GM19351 (cell line): ENCODE measurements around the gene TLK2.
"Not testable (repeated sequence)": the region's sequence is repeated elsewhere in the genome, so short reads cannot be mapped to it uniquely, and the experiment has no call there.

Experiments used
- ATAC-seq: cut with Tn5 transposase; IDR thresholded peaks from one replicate; pipeline ENCODE4 v1.9.1; 2021; ENCODE audit warnings: mild to moderate bottlenecking, moderate library complexity; ENCODE audit not compliant: unreplicated experiment

TLK2 gene

GRCh38 chr17:62478424-62478879, at the start of gene TLK2:
TLK2 (plus strand) TSS chr17:62478825; CDS start chr17:62481126, 2,301 bp downstream.
- peak; percentile 69 for ATAC-seq

- ATAC-seq: not testable (repeated sequence)
Observed at GRCh38 chr17:62435251-62435650, 43.4 kb upstream of the TLK2 start.

GRCh38 chr17:62441181-62441580, 37.4 kb upstream of the TLK2 start:
- not testable (repeated sequence) for ATAC-seq

- no peak for ATAC-seq
Observed at GRCh38 chr17:62444063-62444462, 34.6 kb upstream of the TLK2 start.

GRCh38 chr17:62445791-62446190, 32.8 kb upstream of the TLK2 start:
- not testable (repeated sequence) for ATAC-seq

- ATAC-seq: not testable (repeated sequence)
Observed at GRCh38 chr17:62452195-62452594, 26.4 kb upstream of the TLK2 start.

- ATAC-seq: not testable (repeated sequence)
Observed at GRCh38 chr17:62453041-62453440, 25.6 kb upstream of the TLK2 start.

- ATAC-seq: not testable (repeated sequence)
Observed at GRCh38 chr17:62453656-62454055, 25.0 kb upstream of the TLK2 start.

- ATAC-seq: peak; percentile 52
Observed at GRCh38 chr17:62454111-62454510, 24.5 kb upstream of the TLK2 start.

GRCh38 chr17:62456016-62456415, 22.6 kb upstream of the TLK2 start:
- no peak for ATAC-seq

- ATAC-seq: not testable (repeated sequence)
Observed at GRCh38 chr17:62458483-62458882, 20.1 kb upstream of the TLK2 start.

- not testable (repeated sequence) for ATAC-seq
Observed at GRCh38 chr17:62464422-62464821, 14.2 kb upstream of the TLK2 start.

GRCh38 chr17:62465271-62465670, 13.4 kb upstream of the TLK2 start:
- not testable (repeated sequence) for ATAC-seq

- ATAC-seq: not testable (repeated sequence)
Observed at GRCh38 chr17:62470666-62471379, 7.8 kb upstream of the TLK2 start.

GRCh38 chr17:62471380-62471880, 7.2 kb upstream of the TLK2 start:
- ATAC-seq: not testable (repeated sequence)

GRCh38 chr17:62473030-62473982, 5.3 kb upstream of the TLK2 start:
- not testable (repeated sequence) for ATAC-seq

GRCh38 chr17:62477111-62477510, 1.5 kb upstream of the TLK2 start:
- ATAC-seq: not testable (repeated sequence)

GRCh38 chr17:62477718-62478408, 762 bp upstream of the TLK2 start:
- ATAC-seq: peak; percentile 16

- peak; percentile 37 for ATAC-seq
Observed at GRCh38 chr17:62478880-62479638, 434 bp downstream of the TLK2 start.
